NCI-H1930 (cell line): ENCODE results near the gene ZNF276.
"Not testable (repeated sequence)": the region's sequence is repeated elsewhere in the genome, so short reads cannot be mapped to it uniquely, and the experiment has no call there.

ENCODE experiments used
- DNase-seq, 2 experiments: peaks; one replicate each; lab custom pipeline; 2025; lab: John Stamatoyannopoulos, UW

ZNF276 gene

DNA sequence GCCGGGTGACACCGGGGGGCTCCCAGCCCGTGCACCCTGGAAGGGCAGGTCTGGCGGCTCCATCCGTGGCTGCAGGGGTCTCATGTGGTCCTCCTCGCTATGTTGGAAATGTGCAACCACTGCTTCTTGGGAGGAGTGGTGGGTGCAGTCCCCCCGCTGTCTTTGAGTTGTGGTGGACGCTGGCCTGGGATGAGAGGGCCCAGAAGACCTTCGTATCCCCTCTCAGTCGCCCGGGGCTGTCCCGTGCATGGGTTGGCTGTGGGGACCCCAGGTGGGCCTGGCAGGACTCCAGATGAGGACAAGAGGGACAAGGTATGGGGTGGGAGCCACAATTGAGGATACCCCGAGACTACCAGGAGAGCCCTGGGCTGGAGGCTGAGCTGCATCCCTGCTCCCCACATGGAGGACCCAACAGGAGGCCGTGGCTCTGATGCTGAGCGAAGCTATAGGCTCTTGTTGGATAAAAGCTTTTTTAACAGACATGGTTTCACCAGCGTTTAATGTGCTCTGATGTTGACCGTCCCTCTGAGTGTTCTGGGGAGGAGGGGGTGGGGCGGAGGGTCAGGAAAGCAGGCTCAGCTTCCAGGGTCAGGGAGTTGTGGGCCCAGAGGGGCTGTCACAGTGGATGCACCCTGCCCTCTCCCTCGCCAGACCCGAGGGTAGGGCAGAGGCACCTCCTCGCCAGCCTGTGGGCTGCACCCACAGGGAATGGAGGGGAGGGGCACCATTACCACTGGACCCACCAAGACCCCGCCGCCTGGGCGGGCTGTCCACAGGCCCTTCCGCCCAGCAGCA is 25.3 kb upstream of the ZNF276 start:
- no peak for DNase-seq

DNA sequence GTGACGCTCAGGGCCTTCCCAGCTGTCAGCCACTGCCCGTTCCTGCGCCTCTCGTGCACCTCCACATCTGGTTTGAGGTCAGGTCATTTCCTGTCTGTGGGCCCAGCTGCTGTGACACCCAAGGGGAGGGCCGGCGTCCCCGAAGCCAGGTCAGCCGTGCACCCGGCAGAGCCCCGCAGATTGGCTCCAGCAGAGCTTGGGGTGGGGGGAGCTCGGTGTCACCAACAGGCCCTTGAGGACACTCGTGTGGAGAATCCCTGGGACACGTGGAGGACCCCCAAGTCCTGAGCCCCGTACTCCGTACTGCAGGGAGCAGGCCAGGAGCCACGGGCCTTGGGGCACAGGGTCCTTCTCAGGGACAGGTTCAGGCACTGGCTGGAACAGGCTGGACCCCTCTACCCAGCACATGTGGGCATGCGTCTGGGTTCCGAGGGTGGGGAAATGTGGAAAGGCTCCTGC is 24.6 kb upstream of the ZNF276 start:
- no peak for DNase-seq

DNA sequence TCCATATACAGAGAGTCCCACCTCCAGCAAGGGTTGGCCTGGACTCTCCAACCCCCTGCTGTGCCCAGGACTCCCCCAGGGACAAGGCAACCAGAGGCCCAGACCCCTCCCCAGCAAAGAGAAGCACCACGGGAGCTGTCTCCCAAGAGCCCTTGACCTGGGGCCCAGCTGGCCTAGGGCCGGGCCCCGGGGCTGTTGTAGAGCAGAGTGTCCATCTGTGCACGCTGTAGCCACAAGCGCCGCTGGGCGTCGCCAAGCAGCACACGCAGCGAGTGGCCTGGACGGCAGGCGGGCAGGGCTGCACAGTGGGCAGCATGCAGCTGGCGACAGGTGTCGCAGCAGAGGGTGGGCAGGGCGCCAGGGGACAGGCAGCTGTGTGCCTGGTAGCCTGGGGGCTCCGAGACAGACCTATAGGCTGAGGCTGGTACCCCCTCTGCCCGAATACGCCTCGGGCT is 24.1 kb upstream of the ZNF276 start:
- DNase-seq: no peak

DNA sequence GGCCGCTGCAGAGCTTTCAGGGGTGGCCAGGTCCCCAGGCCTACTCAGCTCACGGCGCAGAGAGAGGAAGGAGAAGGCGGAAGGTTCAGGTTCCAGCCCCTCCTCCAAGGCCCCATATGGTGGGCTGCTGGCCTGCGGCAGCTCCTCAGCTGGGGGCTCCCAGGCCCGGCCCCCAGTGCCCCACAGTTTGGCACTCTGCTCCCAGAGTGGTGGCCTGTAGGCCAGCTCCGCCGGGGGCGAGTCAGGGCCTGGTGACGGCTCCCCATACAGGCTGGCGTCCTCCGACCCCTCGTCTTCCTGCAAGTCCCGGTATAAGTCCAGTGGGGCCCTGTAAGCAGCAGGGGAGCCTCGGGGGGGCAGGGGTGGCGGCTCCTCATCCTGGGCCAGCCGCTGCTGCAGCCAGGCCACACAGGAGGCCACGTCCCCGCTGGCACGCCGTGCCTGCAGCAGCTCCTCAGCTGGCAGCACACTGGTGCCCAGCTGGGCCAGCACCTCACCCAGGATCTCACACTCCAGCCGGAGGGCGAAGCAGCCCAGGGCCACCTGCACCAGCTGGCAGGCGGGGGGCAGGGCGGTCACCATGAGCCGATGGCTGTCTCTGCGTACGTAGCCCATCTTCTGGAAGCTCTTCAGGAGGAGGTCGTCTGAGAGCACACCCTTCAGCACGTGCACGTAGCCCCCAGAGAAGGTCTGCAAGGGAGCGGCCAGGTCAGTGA is 23.6 kb upstream of the ZNF276 start:
- DNase-seq: no peak

DNA sequence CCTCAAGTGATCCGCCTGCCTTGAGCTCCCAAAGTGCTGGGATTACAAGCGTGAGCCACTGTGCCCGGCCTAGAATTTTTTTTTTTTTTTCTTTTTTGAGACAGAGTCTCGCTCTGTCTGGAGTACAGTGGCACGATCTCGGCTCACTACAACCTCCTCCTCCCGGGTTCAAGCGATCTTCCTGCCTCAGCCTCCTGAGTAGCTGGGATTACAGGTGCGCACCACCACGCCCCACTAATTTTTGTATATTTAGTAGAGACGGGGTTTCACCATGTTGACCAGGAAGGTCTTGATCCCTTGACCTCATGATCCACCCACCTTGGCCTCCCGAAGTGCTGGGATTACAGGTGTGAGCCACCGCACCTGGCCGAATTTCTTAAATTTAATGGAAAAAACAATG is 22.6 kb upstream of the ZNF276 start:
- not testable (repeated sequence) for DNase-seq

DNA sequence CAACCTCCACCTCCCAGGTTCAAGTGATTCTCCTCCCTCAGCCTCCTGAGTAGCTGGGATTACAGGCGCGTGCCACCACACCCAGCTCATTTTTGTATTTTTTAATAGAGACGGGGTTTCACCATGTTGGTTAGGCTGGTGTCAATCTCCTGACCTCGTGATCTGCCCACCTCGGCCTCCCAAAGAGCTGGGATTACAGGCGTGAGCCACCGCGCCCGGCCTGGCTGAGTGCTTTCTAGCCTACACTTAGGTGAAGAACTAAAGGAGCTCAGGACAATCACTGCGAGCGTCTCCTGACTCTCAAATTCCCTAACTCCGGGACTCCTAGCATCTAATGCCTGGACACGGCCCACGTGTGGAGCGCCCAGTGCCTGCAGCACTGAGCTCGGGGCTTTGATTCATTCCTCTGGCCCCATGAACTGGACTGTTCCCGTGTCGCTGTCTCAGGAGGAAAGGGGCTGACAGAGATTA is 21.7 kb upstream of the ZNF276 start:
- DNase-seq: not testable (repeated sequence)

DNA sequence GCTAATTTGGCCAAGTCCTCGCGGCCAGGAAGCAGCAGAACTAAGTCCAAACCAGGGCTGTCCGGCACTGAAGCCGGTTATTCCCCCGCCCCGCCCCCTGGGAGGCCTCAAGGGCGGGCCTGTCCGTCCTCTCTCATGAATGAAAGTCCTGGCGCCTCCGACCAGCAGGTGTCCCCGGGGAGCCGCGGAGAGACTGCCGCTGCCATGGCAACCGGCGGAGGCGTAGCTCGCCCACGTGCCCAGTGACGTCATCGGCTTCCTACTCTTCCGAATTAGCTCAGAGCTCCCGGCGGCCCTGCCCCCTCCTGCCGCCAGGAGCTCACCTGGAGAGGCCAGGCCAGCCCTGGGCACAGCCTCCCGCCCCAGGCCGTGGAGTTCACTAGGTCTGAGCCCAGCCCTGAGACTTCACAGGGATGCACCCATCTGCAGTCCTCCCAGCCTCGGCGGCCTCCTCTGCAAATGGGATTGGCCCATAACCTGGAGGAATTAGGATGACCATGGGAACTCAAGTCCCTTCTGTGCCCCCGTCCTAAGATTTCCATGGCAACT is 21.2 kb upstream of the ZNF276 start:
- peak; percentile 88 to 90 for DNase-seq

DNA sequence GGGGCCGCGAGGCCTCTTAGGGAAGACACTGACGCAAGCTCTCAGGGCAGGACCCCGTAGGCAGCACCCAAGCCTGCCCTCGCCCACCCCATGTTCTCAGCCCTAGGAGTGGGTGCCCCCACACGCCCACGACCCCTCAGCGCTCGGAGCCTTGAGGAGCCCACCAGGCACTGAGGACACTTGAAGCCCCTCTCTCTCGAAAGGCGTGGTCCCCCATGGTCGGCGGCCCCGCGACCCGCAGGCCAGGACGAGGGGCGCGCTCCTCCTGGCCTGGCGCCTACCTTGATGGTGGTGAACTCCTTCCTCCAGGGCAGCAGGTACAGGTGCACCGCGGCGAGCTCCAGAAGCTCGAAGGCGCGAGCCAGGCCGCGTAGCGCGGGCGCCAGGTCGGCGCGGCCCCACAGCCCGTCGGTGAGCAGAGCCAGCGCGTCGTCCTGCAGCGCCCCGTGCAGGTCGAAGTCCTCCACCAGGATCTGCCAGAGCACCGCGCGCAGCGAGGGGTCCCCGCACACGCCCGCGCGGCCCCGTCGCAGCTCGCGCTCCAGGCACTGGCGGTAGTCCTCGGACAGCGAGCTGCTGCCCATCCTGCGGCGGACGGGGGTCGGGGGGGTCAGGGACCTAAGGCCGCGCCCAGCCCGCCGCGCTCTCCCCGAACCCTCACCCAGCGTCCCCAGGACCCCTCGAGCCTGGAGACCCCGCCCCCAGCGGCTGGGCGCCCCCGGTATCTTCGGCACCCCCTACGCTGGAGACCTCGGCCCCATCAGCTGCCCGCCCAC is 20.5 kb upstream of the ZNF276 start:
- peak; percentile 30 to 51 for DNase-seq

DNA sequence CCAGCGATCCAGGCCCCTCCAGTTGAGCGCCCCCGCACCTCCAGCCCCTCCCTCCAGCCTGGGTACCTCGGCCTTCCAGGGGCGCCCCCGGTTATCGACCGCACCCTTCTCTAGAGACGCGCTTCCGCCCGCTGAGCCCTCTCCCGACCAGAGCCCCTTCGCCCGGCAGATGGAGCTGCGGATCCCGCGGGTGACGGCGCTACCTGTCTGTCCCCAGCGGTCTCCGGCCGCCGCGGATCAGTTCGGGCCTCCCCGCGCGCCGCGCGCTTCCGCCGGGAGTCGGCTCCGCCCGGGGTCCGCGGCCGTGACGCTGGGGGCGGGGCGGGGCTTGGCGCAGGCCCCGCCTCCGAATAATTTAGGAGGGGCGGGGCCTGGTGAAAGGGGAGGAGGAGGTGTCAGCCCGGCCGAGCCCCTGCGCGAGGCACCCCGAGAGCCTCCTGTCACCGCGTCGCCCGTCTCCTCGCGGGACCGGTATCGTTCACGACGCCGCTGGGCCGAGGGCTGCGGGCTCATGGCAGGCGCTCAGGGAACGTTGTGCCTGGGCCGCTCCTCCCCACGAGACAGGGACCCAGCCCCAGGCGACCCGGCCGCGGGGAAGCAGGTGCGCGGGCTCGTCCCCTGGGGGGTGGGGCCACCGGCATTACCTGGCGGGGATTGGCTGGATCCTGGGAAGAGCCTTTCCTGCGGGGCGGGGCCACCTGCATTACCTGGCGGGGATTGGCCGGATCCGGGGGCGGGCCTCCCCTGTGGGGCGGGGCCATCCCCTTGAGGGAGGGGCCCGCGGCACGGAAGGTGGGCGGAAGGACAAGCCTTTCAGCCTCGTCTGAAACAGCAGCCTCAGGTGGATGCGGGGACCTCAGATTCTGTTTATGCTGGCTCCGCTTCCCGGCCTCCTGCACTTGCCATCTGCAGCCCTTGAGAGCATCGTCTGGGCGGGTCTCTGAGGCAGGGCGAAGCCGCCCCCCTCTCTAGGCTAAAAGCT is 19.6 kb upstream of the ZNF276 start, which contains the start of gene SPATA2L:
TSS of gene SPATA2L (minus strand) at position 281 of the 982 bp plus-strand sequence. CDS start 473 bp downstream, outside the sequence.
- DNase-seq: peak; percentile 88 to 90

DNA sequence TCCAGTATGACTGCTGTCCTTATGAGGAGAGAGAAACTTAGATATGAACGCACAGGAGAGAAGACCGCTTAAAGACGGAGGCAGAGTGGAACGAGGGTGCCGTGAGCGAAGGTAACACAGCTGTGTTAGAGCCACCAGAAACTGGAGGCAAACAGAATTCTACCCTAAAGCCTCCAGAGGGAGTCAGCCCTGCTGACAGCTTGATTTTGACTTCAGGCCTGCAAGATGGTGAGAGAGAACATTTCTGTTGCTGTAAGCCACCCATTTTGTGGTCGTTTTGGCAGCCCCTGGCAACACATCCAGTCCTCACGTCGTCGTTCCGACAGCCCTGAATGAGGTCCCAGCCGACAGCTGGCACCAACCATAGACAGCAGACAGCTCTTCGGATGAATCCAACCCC is 17.1 kb upstream of the ZNF276 start:
- no peak for DNase-seq

DNA sequence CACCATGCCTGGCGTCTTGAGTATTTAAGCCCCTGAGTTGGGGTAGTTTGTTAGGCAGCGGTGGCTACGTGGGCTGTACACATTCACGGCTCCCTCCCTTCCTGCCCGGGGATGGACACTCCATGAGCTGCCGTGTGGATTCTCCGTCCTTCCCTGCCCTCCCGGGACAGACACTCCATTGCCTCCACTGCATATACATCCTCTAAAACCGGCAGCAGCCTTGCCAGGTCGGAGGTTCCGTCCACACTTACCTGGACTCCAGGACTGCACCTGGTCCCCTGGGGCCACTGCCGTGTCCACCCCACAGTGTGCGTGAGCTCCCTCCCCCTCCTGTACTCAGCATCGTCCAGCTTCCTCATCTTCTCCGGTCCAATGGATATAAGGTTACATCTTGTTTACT is 16.3 kb upstream of the ZNF276 start:
- DNase-seq: no peak

DNA sequence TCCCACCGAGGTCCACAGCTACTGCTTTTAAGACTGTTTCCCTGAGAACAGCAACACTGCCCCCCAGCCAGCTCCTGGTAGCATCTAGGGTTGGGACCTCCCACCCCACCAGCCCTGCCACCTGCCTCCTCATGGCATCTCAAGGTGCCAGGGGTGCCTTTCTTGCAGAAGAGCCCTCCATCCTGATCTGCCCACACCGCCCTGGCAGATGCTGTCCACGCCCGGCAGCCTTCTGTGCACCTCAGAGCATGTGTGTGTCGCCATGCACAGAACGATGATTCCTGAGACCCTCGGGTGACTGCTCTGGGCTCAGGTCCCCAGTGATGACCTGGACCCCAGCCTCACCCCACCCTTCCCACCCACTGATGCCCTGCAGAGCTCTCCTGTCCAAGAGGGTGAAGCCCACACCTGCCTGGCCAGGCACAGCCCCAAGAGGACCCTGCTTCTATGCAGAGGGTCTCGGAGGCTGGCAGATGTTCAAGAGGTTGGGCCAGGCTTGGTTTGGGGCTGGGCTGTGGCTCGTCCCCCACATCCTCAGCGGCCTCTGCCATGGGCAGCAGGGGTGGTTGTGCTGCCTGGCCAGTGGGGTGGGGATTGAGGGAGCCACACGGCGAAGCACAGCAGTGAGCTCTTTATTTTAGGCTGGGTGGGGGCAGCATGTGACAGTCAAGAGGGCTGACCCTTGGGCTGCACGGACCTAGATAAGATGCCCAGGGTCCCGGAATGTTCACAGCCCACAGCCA is 14.6 kb upstream of the ZNF276 start:
- DNase-seq: no peak

DNA sequence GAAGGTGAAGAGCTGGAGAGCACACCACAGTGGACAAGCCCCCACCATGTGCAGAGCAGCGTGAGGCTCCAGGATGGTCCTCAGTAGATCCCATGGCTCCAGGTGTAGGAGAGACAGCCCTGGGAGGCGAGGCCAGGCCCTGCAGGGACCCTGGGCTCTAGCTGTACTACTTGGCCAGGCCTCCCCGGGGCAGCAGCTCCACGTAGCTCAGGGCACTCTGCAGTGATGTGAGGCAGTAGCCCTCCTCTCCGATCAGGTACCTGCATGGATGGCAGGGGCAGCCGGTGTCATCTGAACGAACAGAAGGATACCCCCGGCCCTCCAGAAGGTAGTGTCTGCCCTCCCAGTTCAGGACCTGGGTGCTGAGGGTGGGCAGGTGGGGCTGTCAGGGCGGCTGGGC is 13.6 kb upstream of the ZNF276 start:
- DNase-seq: no peak

DNA sequence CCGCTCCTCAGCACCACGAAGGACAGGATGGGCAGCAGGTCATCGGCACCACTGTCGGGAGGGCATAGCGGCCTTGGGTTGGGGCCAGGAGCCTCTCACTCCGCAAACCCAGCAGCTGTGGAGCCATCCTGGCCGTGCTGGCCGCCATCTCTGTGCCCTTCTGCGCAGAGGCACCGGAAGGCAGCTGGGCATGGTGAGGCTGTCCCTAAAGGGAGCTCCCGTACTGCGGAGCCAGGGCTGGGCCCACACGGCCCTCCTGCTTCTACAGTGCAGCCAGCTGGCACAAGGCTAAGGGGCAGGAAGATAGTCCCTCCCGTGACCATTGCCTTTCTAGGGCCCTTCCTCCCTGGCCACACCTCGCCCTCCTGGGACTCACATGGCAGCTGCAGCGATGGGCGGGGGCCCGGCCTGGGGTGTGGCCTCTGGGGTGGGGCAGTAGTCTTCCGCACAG is 12.8 kb upstream of the ZNF276 start:
- DNase-seq: no peak

DNA sequence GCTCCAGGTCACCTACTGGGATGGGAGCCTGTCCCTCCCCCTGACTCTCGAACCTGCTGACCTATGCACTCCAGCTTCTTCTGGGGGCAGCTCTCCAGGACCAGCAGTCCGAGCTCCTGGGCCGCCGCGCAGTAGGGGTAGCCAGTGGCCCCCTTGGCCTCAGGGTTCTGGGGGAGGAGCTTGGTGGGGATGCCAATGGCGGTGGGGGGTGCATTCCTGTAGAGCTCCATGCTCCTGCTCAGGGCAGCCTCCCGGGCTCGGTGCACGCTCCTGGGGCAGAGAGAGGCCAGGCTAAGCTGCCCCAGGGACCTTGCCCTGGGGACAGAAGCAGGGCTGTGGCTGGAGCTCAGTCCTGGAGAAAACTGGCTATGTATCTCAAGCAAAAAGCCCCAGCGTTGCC is 12.2 kb upstream of the ZNF276 start:
- no peak for DNase-seq

DNA sequence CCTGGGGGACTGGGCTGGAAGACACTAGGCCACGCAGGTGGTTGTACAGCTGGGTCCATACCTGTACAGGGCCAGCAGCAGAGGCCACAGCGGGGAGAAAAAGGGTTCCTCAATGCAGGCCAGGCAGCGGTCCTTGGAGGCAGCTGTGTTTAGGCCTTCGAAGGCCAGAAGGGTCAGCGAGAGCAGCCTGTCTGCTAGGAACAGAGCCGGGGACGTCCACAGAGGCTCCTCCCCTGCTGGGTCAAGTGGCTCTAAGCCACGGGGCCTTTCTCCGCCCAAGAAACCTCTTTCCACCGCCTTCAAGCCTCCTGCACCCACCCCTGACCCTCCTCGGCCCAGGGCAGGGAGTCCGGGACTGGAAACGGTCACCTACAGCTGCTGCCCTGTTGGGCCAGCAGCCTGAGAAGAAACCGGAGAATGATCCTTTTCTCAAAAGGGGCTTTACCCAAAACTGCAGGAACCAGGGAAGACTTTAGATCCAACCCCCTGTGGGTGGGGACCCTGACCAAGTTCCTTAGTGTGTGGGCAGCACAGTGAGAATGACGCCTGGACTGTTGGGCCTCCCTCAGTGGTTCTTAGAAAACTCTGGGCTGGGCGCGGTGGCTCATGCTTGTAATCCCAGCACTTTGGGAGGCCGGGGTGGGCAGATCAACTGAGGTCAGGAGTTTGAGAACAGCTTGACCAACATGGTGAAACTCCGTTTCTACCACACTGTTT is 11.5 kb upstream of the ZNF276 start:
- DNase-seq: no peak

DNA sequence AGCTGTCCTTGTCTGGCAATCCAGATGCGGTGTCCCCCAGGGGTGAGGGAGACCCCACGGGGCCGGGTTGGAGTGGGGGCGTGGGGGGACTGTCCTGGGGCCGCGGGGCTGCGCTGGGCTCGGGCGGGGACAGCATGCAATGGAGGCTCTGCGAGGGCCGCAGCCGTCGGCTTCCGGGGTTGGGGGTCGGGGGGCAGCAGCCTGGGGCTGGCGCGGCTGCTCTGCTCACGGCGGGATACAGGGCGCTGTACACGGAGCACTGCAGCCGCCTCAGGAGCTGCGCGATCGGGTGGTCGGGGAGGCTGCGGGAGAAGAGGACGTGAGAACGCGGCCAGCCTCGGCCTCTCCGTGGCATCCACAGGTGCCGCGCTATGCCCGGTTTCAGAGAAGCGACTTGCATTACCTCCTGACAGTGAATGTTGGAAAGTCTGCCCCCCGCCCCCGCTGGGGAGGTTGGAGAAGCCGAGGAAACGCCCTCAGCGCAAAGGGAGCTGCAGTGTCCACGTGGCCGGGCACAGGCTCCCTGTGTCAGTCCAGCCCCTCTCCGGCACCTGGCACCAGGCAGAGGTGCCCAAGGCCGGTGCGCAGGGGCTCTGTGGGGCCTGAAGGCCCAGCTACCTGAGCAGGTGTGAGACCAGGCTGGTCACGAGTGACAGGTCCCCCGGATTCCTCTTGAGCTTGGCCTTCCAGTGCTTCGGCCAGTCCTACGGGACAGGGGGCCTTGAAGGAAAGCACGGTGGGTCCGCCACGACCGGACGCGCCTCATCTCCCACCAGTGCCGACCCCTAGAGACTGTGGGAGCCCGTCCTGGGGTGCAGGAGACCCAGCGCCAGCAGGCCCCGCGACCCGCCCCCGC is 10.4 kb upstream of the ZNF276 start:
- DNase-seq: no peak

DNA sequence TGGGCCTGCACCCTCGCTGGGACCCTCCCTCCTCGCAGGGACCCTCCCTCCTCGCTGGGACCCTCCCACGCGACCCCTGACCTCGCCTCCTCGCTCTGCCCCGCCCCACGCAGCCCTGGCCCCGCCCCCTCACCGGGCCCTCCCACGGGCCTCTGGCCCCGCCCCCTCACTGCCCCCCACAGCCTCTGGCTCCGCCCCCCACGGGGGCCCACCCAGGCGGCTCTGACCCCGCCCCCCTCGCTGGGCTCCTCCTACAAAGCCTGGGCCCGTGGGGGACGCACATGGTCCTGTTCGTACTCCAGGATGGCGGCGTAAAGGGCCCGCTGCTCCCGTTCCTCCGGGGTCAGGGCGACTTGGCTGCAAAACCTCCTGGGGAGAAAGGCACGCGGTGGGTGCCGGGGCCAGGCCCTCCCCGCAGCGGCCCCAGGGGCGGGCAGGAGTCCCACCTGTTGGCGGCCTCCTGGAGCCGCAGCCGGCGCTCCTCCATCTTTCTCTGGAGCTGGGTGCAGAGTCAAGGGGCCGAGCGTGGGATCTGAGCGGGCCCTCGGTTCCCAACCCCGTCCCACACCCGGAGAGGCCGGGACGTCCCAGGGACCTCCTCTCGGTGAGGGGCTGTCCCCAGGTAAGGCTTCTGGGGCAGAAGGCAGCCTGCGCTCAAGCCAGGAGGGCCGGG is 9.6 kb upstream of the ZNF276 start:
- no peak for DNase-seq
